Mucosa of descending colon (tissue), 3 donors: ENCODE measurements around the gene TKFC. TPM values are rescaled to one million over a fixed set of nuclear protein-coding genes. Genes with fewer than 3 reads are reported as not detected.

Experiments
- ATAC-seq: fragments of 200-7000 bp; cut with Tn5 transposase; one replicate; pipeline ENCODE4 v1.9.1; 2020; ENCODE audit warnings: mild to moderate bottlenecking, moderate library complexity
- DNase-seq, 3 donors: peaks; one replicate each; pipeline ENCODE4 v3.0.0-alpha.2; 2020
- H3K36me3 ChIP-seq: fragments of 200-600 bp; one replicate; pipeline ENCODE4 v1.8.0; 2021; ENCODE audit warnings: low read depth, mild to moderate bottlenecking
- H3K4me1 ChIP-seq: fragments of 200-600 bp; one replicate; pipeline ENCODE4 v1.8.0; 2021; ENCODE audit warnings: low read depth, mild to moderate bottlenecking
- H3K4me3 ChIP-seq: fragments of 200-600 bp; one replicate; pipeline ENCODE4 v1.8.0; 2021; ENCODE audit warnings: mild to moderate bottlenecking
- H3K9me3 ChIP-seq: fragments of 200-600 bp; one replicate; pipeline ENCODE4 v1.8.0; 2021; ENCODE audit warnings: mild to moderate bottlenecking
- CTCF ChIP-seq: fragments of 200-600 bp; IDR thresholded peaks from one replicate; pipeline ENCODE4 v1.8.0; 2022; ENCODE audit warnings: antibody characterized with exemption, mild to moderate bottlenecking
- intact Hi-C, 2 donors: fragments of 100-400 bp; cut with DNase I in 1 of 2; cut with micrococcal nuclease in 1 of 2; formaldehyde crosslinking; loops; one replicate each; pipeline versions ENCODE4 v1.11.0 to v1.11.1; 2022; cut with DNase I, micrococcal nuclease
- total RNA-seq, 3 donors: library from RNA; stranded (reverse); fragmentation: NEBNext Ultra II Directional in 2 of 3; extraction: Animal tissue kit (Norgen Biotek cat#: 25700) in 2 of 3; gene quantifications; one replicate each; pipeline versions ENCODE4 v1.2.1 to v1.2.4, GENCODE V29; 2021 to 2023
- donor health status: DM: no; HTN: no; CAD: no; lungs with moderate emphysema.
- donor health status: DM: no; HTN: no; CAD: no.
- donor health status: DM: no; HTN: yes; CAD: no.

TKFC gene
- total RNA-seq, 3 donors from 2014 or later: 30.9 to 78.8 (median 63.1) TPM

- peaks cover 4% of the 10 kb centered on the region for H3K4me1 ChIP-seq
- intact Hi-C loops: loop anchor here (2.0 to 5.0 kb wide), 2 partner anchors 47 to 48 kb away; no protein-coding TSS in a partner anchor
- H3K4me3 ChIP-seq: no peak overlapping the region
- no peaks in the 10 kb centered on the region for H3K9me3 ChIP-seq
- TF ChIP-seq CTCF: no peak
- ATAC-seq (peak; percentile 39), DNase-seq (peak in 1 of 3 donors; percentile 36)
- H3K36me3 ChIP-seq: no peaks in the 10 kb centered on the region
These were observed 51.5 kb downstream of the TKFC start for GRCh38 chr11:61384271-61385242.

GRCh38 chr11:61390161-61390560, 57.1 kb downstream of the TKFC start:
- DNase-seq (no peak), ATAC-seq (no peak)
- no peak for TF ChIP-seq CTCF
- no peaks in the 10 kb centered on the region for H3K36me3 ChIP-seq
- H3K4me3 ChIP-seq: no peak overlapping the region
- intact Hi-C loops: no loop called here
- no peaks in the 10 kb centered on the region for H3K9me3 ChIP-seq
- peaks cover 13% of the 10 kb centered on the region for H3K4me1 ChIP-seq

- DNase-seq: peak in 1 of 3 donors; percentile 27
- peak; percentile 56 for ATAC-seq
These were observed 60.1 kb downstream of the TKFC start for GRCh38 chr11:61392981-61393595.

More at GRCh38 chr11:61392981-61393595, 60.1 kb downstream of the TKFC start:
- Histone ChIP-seq H3K4me3 (peak overlapping the region; percentile 40), H3K4me1 (peaks cover 13% of the 10 kb centered on the region), H3K36me3 (peaks cover 4% of the 10 kb centered on the region), H3K9me3 (no peaks in the 10 kb centered on the region)
- TF ChIP-seq CTCF: no peak
- intact Hi-C loops: no loop called here

Other genes starting within 250 kb of the TKFC start
- 1 to 10 TPM; 1.2 to 3.4 (median 1.5) TPM for gene CD5, start 230.7 kb upstream of the TKFC start, total RNA-seq
- gene VPS37C, start 171.8 kb upstream of the TKFC start, total RNA-seq: 10 to 100 TPM; 28.5 to 30.8 (median 28.5) TPM
- gene PGA3, start 129.7 kb upstream of the TKFC start, total RNA-seq: 1 to 10 TPM in 1 of 3 donors, not detected in 2; 1.1 TPM
- 1 to 10 TPM in 1 of 3 donors, under 1 TPM in 1, not detected in 1; 0.46 to 1.2 TPM for gene PGA4, start 110.9 kb upstream of the TKFC start, total RNA-seq
- gene PGA5, start 92.1 kb upstream of the TKFC start, total RNA-seq: under 1 TPM in 2 of 3 donors, not detected in 1; 0.41 to 0.75 TPM
- gene VWCE, start 37.9 kb upstream of the TKFC start, total RNA-seq: 1 to 10 TPM in 1 of 3 donors, under 1 TPM in 2; 0.17 to 1.9 (median 0.55) TPM
- 100 to 1,000 TPM; 121 to 152 (median 140) TPM for gene DDB1, start 123 bp upstream of the TKFC start, total RNA-seq
- 10 to 100 TPM; 65.0 to 91.0 (median 66.6) TPM for gene CYB561A3, start 28.7 kb downstream of the TKFC start, total RNA-seq
- 10 to 100 TPM; 35.2 to 38.2 (median 37.8) TPM for gene TMEM138, start 29.1 kb downstream of the TKFC start, total RNA-seq
- gene TMEM216, start 59.4 kb downstream of the TKFC start, total RNA-seq: 10 to 100 TPM in 1 of 3 donors, 1 to 10 TPM in 2; 7.9 to 12.7 (median 8.9) TPM
- gene CPSF7, start 96.7 kb downstream of the TKFC start, total RNA-seq: 10 to 100 TPM; 60.8 to 69.6 (median 64.7) TPM
- gene SDHAF2, start 96.9 kb downstream of the TKFC start, total RNA-seq: 10 to 100 TPM; 38.9 to 42.3 (median 42.1) TPM
- 1 to 10 TPM in 1 of 3 donors, under 1 TPM in 2; 0.72 to 1.7 (median 0.89) TPM for gene LRRC10B, start 175.5 kb downstream of the TKFC start, total RNA-seq
- 10 to 100 TPM in 2 of 3 donors, 1 to 10 TPM in 1; 8.2 to 19.7 (median 19.0) TPM for gene SYT7, start 247.8 kb downstream of the TKFC start, total RNA-seq